Mesenteric fat pad (tissue), 1 donor: ENCODE data around the gene LRBA. TPM values are rescaled to one million over a fixed set of nuclear protein-coding genes. Genes with fewer than 3 reads are reported as not detected.
"Not testable (repeated sequence)": the region's sequence is repeated elsewhere in the genome, so short reads cannot be mapped to it uniquely, and the experiment has no call there.

ENCODE experiments used
- DNase-seq: peaks from one replicate; pipeline ENCODE4 v3.0.0-alpha.2; 2020; ENCODE audit warnings: low spot score
- total RNA-seq: library from RNA; stranded (reverse); fragmentation: NEBNext Ultra II Directional; extraction: Animal tissue kit (Norgen Biotek cat#: 25700); gene quantifications from one replicate; pipeline ENCODE4 v1.2.1, GENCODE V29; 2021
- donor health status: DM: yes; HTN: yes; CAD: no.

LRBA gene
- total RNA-seq, 1 donor from 2014 or later: 25.6 TPM

DNA sequence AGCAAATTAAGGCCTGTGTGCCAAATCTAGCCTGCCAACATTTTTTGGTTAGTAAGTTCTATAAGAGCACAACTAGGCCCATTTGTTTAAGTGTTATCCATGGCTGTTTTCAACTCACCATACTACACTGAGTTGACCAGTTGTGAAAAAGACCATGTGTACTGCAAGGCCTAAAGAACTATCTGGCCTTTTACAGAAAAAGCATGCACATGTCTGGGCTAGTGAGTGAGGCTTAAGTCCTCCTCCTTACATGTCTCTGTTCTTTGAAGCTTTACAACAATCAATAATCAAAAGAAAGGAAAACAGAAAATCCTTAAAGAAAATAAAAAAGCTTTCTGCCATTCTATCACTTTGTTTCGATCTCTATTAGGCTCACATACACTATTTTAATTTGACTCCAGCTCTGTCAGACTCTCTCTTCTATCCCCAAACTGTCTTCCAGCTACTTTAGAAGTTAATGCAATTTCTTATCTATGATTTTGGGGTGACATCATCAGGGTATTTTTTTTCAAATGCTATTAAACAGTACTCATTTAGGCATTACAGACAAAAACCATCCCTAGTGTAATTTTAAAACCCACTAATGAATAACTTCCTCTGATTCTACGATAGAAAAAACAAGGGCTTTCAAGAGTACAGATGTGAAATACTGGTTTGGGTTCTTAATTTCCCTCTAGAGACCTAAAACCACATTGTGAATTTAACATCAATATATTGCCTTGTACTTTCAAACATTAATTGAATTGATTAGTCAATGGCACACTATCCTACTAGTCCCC is 271.3 kb downstream of the LRBA start:
- DNase-seq: no peak

DNA sequence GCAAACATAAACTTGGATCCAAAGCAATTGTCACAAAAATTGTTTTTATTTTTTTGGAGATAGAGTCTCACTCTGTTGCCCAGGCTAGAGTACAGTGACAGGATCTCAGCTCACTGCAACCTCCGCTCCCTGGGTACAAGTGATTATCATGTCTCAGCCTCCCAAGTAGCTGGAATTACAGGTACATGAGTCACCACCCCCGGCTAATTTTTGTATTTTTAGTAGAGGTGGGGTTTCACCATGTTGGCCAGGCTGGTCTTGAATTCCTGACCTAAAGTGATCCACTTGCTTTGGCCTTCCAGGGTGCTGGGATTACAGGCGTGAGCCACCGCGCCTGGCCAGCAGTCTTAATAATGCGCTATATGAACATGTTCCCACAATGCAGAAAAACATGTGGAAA is 272.2 kb downstream of the LRBA start:
- DNase-seq: not testable (repeated sequence)

DNA sequence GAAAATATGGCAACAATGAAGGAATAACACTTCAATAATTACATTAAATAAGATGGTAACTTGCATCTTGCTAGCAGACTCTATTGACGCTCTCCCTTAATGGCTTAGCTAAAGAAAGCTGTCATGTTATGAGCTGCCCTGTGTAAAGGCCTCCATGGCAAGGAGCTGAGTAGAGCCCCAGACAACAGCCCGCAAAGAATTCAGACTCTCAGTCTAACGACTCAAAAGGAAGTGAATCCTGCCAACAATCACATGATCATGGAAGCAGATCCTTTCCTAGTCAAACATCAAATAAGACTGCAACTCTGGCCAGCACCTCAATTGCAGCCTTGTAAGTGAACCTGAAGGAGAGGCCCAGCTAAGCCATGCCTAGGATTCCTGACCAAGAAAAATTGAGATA is 275.5 kb downstream of the LRBA start:
- DNase-seq: no peak

DNA sequence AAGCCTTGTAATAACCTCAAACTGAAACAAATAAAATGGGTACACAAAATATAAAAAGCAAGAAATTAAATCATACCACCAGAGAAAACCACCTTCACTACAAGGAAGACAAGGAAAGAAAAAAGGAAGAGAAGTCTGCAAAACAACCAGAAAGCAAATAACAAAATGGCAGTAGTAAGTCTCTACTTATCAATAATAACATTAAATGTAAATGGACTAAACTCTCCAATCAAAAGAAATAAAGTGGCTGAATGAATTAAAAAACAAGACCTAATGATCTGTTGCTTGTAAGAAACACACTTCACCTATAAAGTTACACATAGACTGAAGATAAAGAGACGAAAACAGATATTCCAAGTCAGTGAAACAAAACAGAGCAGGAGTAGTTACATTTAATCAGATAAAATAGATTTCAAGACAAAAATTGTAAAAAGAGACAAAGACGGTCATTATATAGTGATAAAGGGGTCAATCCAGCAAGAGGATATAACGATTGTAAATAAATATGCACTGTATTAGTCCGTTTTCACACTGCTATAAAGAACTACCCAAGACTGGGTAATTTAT is 289.0 kb downstream of the LRBA start:
- no peak for DNase-seq

DNA sequence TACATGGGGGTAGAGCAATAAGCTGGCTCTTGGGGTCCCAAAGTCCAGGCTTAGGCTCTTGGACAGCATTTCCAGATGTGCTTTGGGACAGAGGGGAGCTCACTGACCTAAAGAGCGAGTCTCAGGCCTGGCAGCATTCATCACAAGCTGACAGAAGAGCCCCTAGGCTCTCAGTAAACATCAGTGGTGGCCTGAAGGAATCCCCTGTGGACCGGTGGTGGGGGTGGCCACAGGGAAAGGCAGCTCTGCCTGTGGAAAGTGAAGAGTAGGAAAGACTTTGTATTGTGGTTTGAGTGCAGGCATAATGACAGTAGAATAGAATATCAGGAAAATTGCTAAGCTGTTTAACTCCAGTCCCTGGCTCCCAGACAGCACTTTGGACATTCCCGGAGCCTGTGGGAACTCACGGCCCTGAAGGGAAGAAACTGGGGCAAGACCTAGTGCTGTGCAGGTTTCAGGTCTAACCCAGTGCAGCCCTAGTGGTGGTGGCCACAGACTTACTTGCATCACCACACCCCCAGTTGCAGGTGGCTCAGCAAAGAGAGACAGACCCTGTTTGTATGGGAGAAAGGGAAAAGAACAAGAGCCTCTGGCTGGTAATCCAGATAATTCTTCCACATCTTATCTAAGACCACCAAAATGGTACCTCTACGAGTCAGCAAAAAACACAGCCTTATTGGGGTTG is 291.2 kb downstream of the LRBA start:
- no peak for DNase-seq

DNA sequence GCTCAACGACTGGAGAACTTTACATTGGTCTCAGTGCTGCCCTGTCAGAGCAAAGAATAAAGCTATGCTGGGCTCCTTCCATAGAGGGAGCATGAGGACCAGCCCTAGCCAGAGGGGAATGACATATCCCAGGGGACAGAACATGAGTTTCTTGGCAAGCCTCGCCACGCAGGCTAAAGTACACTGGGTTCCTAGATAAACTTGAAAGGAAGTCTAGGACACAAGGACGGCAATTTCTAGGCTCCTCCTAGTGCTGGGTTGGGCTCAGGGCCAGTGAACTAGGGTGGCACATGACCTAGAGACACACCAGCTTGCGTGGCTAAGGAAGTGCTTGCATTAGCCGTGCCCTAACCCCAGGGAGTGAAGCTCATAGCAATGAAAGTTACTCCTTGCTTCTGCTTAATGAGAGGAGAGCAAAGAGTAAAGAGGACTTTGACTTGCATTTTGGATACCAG is 292.1 kb downstream of the LRBA start:
- no peak for DNase-seq

DNA sequence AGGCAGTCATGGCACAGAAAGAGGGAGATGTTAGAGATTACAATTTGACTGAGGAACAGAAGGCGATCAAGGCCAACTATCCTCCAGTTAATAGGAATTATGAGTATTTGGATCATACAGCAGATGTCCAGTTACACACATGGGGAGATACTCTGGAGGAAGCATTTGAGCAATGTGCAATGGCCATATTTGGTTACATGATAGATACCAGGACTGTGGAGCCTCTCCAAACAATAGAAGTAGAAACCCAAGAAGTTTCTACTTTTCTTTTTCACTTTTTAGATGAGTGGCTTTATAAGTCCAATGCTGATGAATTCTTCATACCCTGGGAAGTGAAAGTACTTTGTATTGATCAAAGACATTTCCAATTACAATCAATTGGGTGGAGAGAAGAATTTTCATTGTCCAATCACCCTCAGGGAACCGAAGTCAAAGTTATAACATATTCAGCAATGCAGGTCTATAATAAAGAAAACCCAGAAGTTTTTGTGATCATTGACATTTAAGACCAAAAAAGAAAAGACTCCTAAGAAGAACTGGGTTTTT is 294.0 kb downstream of the LRBA start:
- no peak for DNase-seq

DNA sequence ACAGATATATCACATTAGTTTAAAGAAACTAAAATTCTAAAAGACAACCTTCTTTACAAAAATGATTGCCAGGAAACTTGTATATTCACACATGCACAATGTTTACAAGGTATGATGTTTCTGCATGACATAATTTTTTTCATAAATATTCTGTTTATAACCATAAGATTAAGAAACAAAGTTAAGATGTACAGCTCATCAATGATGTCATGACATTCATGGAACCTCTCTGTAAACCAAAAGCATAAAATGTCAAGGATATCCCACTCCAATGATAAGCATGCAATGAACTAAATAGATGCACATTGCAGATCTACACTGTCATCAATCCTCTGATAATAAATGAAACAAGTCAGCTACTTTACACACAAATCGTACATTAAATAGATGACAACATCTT is 297.1 kb downstream of the LRBA start:
- DNase-seq: no peak

DNA sequence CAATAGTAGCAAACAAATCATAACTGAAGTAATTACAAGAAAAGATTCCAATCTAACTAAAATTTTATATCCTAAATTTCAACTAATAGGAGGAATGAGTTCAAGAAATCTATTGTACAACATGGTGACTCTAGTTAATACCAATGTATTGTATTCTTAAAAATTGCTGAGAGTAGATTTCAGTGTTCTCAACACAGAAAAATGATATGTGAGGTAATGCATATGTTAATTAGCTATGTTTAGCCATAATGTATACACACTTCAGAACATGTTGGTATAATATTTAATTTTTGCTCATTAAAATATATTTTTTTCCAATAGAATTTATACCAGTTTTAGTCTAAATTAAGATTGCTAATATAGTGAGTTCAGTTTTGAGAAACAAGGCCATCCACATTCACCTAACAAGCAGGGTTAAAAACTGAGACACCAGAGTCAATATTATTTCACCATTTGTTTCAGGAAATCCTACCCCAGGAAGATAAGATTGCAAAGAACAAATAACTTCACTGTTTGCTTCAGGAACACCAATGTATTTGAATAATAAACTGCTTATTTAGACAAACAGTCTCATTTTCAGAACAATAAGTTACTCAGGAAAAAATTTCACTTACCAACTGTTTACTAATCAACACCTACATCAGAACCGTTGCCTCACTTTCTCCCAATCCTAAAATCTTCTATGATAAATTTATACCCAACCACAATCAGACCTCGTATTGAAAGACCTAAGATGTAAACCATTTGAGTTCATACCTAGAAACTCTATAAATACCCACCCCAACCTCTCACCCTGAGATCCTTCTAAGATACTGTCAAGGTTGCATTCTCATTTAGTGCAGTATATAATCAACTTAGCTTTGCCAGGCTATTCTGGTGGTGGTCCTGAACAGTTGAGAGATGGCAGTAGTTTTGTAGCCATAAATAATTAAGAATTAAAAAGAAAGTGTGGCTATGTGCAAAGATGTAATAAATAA is 300.3 kb downstream of the LRBA start:
- no peak for DNase-seq

DNA sequence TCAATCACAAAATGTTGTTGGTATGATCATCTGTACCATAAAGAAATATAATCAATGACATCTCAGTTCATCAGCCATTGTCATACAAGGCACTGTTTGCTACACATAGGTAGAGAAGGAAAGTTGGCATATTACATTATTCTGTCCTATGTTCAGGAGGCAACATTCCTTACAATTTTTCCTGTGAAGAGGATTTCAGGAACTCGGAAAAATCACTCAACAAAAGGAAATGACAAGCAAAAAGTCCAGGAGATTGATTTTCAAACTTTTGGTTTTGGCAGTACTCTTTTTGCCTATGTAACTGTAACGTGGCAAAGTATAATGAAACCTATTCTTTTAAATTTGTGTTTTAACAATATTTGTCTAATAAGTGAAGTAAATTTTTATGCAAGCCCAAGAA is 301.8 kb downstream of the LRBA start:
- DNase-seq: no peak

DNA sequence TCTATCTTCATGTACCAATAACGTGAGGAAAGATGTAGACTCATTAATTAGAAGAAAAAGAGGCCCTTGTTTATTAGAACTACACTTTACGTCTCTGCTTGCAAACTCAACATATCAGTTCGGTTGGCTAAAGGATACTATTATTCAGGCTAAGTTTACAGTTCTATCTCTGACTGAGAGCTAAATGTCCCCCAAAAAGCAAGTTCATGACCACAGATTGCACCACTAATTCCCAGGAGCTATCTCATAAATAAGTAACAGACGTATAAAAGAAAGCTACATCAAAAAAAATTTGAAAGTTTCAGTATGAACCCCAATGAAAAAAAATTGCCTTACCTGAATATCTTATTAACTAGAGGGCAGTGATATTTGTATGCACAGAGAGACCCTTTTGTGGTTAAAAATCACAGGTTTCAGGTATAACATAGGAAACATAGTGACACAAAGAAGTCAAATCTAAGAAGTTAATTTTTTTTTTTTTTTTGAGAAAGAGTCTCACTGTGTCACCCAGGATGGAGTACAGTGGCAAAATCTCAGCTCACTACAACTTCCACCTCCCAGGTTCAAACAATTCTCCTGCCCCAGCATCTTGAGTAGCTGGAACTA is 304.2 kb downstream of the LRBA start:
- no peak for DNase-seq

DNA sequence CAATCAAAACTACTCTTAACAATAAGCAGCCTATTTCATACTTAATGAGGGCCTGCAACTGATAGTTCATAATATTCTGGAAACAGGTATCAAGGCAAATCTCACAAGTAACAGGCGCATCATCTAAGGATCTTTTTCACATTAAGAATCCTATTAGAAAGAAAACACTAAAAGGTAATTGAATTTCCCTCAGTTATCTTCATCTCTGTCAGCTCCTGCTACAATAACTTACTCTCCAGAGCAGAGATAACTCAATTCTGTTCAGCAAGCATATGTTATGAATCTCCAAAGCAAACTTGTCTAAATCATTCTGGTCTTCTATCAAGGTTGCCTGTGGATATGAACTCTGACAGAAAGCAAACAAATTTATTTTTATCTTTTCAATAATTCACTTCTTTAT is 307.1 kb downstream of the LRBA start:
- DNase-seq: no peak

DNA sequence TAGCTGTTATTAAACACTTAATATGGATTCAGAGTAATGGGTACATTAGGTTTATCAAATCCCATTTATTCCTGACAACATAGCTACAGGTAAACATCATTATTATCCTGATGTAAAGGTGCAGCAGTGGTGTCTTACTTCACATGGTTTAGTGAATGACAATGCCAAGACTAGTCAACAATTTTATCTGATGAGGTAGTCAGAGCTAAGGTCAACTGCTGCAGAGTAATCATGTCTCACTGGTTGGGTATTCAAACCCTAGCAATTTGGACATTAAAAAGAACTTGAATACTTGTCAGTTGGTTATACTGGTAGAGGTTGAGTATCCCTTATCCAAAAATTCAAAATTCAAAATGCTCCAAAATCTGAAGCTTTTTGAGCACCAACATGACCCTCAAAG is 315.5 kb downstream of the LRBA start:
- no peak for DNase-seq

DNA sequence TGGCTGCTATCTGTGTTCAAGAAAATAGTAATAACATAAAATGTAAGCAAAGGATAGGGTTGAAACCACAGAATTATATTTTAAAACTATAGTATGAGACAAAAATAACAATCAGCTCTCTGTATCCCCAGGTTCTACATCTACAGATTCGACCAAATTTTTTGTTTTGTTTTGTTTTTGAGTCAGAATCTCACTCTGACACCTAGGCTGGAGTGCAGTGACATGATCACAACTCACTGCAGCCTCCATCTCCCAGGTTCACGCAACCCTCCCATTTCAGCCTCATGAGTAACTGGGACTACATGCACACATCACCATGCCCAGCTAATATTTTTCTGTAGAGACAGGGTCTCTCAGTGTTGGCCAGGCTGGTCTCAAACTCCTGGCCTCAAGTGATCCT is 319.9 kb downstream of the LRBA start:
- no peak for DNase-seq

DNA sequence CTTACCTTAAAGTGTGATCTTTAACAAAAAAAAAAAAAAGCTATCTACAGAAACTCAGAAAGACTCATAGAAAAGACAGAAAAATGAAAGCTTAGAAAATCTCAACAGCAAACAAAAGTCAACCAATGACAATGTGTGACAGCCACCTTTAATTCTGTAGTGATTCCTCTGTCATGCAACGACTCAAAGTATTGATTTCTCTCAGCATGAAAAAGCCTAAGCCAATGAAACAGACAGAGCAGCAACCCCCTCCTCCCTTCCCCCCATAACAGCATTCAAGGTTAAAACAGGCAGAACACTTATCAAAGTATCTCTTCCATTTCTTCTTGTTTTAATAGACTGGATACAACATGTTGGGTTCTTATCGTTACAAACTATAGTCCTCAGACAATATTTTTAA is 320.6 kb downstream of the LRBA start:
- no peak for DNase-seq

DNA sequence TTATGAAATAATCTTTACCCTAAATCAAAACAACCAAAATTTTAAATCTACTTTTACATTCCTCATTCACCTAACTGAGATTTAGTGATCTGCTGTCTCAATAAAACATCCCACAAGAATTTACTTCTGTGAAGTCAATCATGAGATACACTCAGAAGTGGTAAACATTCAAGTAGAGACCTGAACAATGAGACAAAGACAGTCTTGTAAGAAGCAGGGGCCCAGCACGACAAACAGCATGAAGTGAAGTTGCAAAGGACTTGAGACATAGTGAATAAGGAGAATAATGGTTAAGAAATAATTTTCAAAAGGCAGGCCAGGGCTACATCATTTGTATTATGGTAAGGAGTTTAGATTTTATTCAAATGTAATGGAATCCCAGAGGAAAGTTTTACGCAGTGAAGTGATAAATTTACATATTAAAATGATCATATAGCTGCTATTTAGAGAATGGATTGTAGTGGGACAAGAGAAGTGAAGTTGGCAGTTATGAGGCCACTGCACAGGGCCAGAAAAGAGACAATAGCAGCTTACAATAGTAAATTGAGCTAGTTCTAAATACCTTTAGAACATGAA is 331.2 kb downstream of the LRBA start:
- no peak for DNase-seq

DNA sequence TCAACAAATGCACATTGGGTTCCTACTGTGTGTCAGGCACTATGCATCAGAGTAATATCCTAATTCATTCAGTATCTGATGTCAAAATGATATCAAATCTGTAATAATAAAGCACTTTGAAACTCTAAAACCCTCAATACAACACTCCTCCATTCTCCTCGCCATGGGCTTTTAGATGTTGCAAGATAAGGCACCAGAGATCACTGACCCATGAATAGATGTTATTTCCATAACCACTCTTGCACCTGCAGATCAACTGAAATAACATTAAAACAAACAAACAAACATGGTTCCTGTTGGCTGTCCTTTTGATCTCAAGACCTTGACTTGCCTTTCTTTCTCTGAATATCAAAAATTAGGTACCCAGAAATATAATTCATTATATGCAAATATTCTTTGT is 333.0 kb downstream of the LRBA start:
- DNase-seq: no peak

DNA sequence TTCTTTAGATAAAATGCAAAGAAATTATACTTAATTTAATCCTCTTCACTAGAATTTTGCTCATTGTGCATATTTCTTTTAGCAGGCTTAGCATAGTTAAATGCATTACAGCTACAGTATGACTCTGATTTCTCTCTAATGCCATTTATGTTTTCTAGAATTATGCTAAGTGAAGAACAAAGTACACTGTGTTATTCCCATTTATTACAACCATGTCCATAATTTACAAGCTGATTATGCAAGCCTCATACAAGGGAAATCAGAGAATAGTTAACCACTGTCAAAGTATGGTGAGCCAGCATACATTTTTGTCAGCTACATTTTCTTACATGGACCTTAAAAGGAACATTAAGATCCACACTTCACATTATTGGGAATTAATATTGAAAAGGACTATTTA is 334.0 kb downstream of the LRBA start:
- DNase-seq: no peak

DNA sequence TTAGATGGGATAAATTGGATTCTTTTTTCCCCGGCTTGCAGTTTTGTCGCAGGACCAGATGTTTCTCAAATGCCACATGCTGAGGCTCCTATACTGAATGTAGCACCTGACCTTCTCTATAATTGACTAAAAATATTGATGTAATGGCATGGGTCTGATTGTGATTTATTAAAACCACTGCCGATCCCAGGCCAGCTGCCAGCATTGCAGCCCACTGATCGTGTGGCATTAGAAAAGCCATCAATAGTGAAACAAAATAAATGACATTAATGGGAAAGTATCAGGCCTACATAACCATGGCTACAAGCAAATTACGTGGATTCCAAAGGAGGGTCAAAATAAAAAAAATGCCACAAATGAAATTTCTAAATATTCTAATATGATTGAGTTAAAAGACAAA is 334.4 kb downstream of the LRBA start:
- no peak for DNase-seq

DNA sequence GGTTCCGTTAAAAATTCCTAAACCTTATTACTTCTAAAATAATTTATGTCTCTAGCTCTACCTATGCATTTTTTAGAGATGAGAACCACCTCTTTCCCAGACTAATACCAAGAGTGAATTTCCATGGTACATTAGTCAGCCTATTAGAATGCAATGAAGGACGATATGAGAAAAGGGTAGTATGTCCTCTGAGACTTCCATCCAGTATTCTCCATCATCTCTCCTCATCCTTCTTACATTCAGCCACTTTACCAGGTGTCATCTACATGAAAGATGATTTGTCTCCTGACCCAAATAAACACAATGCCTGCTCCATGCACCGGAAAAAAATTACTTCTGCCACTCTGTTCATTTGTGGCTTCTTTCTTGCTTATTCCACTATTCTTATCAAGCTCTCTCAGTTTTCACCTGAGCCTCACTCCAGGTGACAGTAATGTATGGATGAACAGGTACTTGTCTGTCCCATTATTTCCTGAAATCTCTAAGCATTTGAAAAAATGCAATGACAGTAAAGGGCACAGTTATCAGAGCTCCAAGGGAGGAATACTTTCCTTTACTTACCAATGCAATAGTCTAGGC is 335.2 kb downstream of the LRBA start:
- DNase-seq: no peak
